Uterus (tissue), 2 donors: ENCODE data around the gene PTPRD.

Experiments used
- CTCF ChIP-seq, 4 experiments: fragments of 200-600 bp in 2 of 4; fragments of 450-650 bp in 2 of 4; sonication (generic) in 2 of 4; IDR thresholded peaks; one replicate each; pipeline ENCODE4 v1.5.1; 2016 to 2019; ENCODE audit warnings: antibody characterized with exemption in 4 of 4, mild to moderate bottlenecking in 2 of 4, moderate library complexity in 1 of 4
- POLR2A ChIP-seq, 2 donors: fragments of 450-650 bp; IDR thresholded peaks; one replicate each; pipeline ENCODE4 v1.6.1; 2016; ENCODE audit warnings: antibody characterized with exemption in 2 of 2, mild to moderate bottlenecking in 1 of 2, moderate library complexity in 1 of 2

- TF ChIP-seq CTCF (IDR thresholded peaks at IDR 0.05) (no peak), POLR2A (IDR thresholded peaks at IDR 0.05) (no peak)
Observed at GRCh38 chr9:10144355-10144754, 468.4 kb downstream of the PTPRD start.
